HepG2 (cell line): Measurements from ENCODE around the gene HECTD4. TPM values are rescaled to one million over a fixed set of nuclear protein-coding genes. Genes with fewer than 3 reads are reported as not detected.

Source experiments
- ADNP ChIP-seq: sonication (generic); formaldehyde crosslinking; IDR thresholded peaks from 2 replicates; pipeline ENCODE4 v1.4.0; 2020; ENCODE audit warnings: missing genetic modification reagents
- AKAP8 ChIP-seq: sonication (generic); formaldehyde crosslinking; IDR thresholded peaks from 2 replicates; pipeline ENCODE4 v1.5.1; 2020; ENCODE audit warnings: mild to moderate bottlenecking, missing genetic modification reagents
- ATF6 ChIP-seq: sonication (generic); formaldehyde crosslinking; conservative IDR thresholded peaks from 2 replicates; pipeline ENCODE4 v1.4.0; 2020; ENCODE audit warnings: missing genetic modification reagents
- BRCA1 ChIP-seq: sonication (generic); formaldehyde crosslinking; IDR thresholded peaks from 2 replicates; pipeline ENCODE4 v1.4.0; 2020; ENCODE audit warnings: missing genetic modification reagents
- CHCHD3 ChIP-seq: sonication (generic); formaldehyde crosslinking; IDR thresholded peaks from 2 replicates; pipeline ENCODE4 v1.8.0; 2022; ENCODE audit warnings: mild to moderate bottlenecking, missing genetic modification reagents, moderate library complexity
- EZH2 ChIP-seq: conservative IDR thresholded peaks from 2 replicates; pipeline ENCODE4 v1.6.1; 2012; ENCODE audit warnings: mild to moderate bottlenecking, low read depth, low read length, moderate library complexity
- HIVEP1 ChIP-seq: sonication (generic); formaldehyde crosslinking; IDR thresholded peaks from 2 replicates; pipeline ENCODE4 v1.4.0; 2020; ENCODE audit warnings: mild to moderate bottlenecking, missing genetic modification reagents
- ISX ChIP-seq: sonication (generic); formaldehyde crosslinking; conservative IDR thresholded peaks from 2 replicates; pipeline ENCODE4 v1.5.0; 2020; ENCODE audit warnings: missing genetic modification reagents
- JDP2 ChIP-seq: sonication (generic); formaldehyde crosslinking; IDR thresholded peaks from 2 replicates; pipeline ENCODE4 v1.8.1; 2022; ENCODE audit warnings: missing genetic modification reagents, borderline replicate concordance
- LCORL ChIP-seq, 2 experiments: fragments of 450-650 bp in 1 of 2; sonication (generic) in 1 of 2; formaldehyde crosslinking in 1 of 2; IDR thresholded peaks; 2 replicates each; pipeline versions ENCODE4 v1.5.0 to v1.6.1; 2017 to 2020; ENCODE audit warnings: antibody characterized with exemption in 1 of 2, missing genetic modification reagents in 1 of 2
- NFIC ChIP-seq: IDR thresholded peaks from 2 replicates; pipeline ENCODE4 v1.6.1; 2012; ENCODE audit warnings: mild to moderate bottlenecking, low read length, inconsistent platforms
- PLRG1 ChIP-seq: fragments of 450-650 bp; conservative IDR thresholded peaks from 2 replicates; pipeline ENCODE4 v1.6.1; 2016
- RARA ChIP-seq: IDR thresholded peaks from 2 replicates; pipeline ENCODE4 v1.6.1; 2016; ENCODE audit warnings: missing genetic modification reagents, missing compliant biosample characterization
- RFXAP ChIP-seq: sonication (generic); formaldehyde crosslinking; IDR thresholded peaks from 2 replicates; pipeline ENCODE4 v1.4.0; 2020; ENCODE audit warnings: missing genetic modification reagents, borderline replicate concordance
- SIN3A ChIP-seq: IDR thresholded peaks from 2 replicates; pipeline ENCODE4 v1.6.1; 2011; ENCODE audit warnings: low read depth, mild to moderate bottlenecking, control low read depth, low read length, borderline replicate concordance
- ZFP36 ChIP-seq: fragments of 150-350 bp; IDR thresholded peaks from 2 replicates; pipeline ENCODE4 v1.6.1; 2018; ENCODE audit warnings: borderline replicate concordance, low read length, low read depth; ENCODE audit not compliant: partially characterized antibody
- ZIK1 ChIP-seq: sonication (generic); formaldehyde crosslinking; IDR thresholded peaks from 2 replicates; pipeline ENCODE4 v1.5.0; 2020; ENCODE audit warnings: mild to moderate bottlenecking, low read depth, missing genetic modification reagents, borderline replicate concordance
- ZNF343 ChIP-seq: sonication (generic); formaldehyde crosslinking; IDR thresholded peaks from 2 replicates; pipeline ENCODE4 v1.4.0; 2020; ENCODE audit warnings: mild to moderate bottlenecking, missing genetic modification reagents
- ZNF546 ChIP-seq: sonication (generic); formaldehyde crosslinking; conservative IDR thresholded peaks from 2 replicates; pipeline ENCODE4 v1.8.1; 2023; ENCODE audit warnings: mild to moderate bottlenecking, missing genetic modification reagents
- ZNF577 ChIP-seq: sonication (generic); formaldehyde crosslinking; IDR thresholded peaks from 2 replicates; pipeline ENCODE4 v1.4.0; 2020; ENCODE audit warnings: mild to moderate bottlenecking, low read depth, missing genetic modification reagents, borderline replicate concordance
- polyA plus RNA-seq, 8 experiments: library from polyadenylated mRNA; depleted of rRNA in 3 of 8; stranded (reverse) in 7 of 8; unstranded in 1 of 8; fragments of >200 nt; fragmentation: Illumina TruSeq in 4 of 8; extraction: Trizol in 4 of 8; gene quantifications; 2 replicates each; pipeline versions ENCODE4 v1.2.1 to v1.2.3, GENCODE V29; 2011 to 2016; ENCODE audit warnings: low read depth in 4 of 8, missing spikeins in 1 of 8, mixed read lengths in 1 of 8; ENCODE audit not compliant: insufficient read depth in 1 of 8
- total RNA-seq, 5 experiments: library from RNA; depleted of rRNA; stranded (reverse); fragments of >200 nt; fragmentation: Illumina TruSeq; extraction: Trizol; gene quantifications; 2 replicates each; pipeline ENCODE4 v1.2.3, GENCODE V29; 2016; ENCODE audit warnings: low read depth in 1 of 5
- TF ChIP-seq, protein P1 (sequence below): sonication (generic); formaldehyde crosslinking; IDR thresholded peaks from 2 replicates; pipeline ENCODE4 v1.4.0; 2020; ENCODE audit warnings: missing genetic modification reagents; ENCODE audit errors: not compliant biosample characterization
- TF ChIP-seq, protein P2 (sequence below): fragments of 450-650 bp; IDR thresholded peaks from 2 replicates; pipeline ENCODE4 v1.6.1; 2017; ENCODE audit warnings: mild to moderate bottlenecking
- TF ChIP-seq, protein P3 (sequence below): sonication (generic); formaldehyde crosslinking; conservative IDR thresholded peaks from 2 replicates; pipeline ENCODE4 v1.5.0; 2020; ENCODE audit warnings: missing genetic modification reagents

The HECTD4 gene
- total and polyA plus RNA-seq, 2 of the 13 experiments (the other 11 are each of a cell fraction or from before 2014, with no cell fraction given) = 9.0 to 11.4 TPM

- no peak; the same call in 1 of the 2 replicates for TF ChIP-seq ISX (CRISPR knock-in tag)
- TF ChIP-seq ZIK1 = peak; percentile 80; the same call in 1 of the 2 replicates
- TF ChIP-seq LCORL (IDR thresholded peaks at IDR 0.05) = no peak
- 0 out of 2 replicates have a peak, but pooled peaks have one; percentile 38 for TF ChIP-seq LCORL (CRISPR knock-in tag; IDR thresholded peaks at IDR 0.05)
- no peak; the same call in 1 of the 2 replicates for TF ChIP-seq ZNF546 (CRISPR knock-in tag)
- TF ChIP-seq ADNP (CRISPR knock-in tag) = no peak
- TF ChIP-seq, protein P1, sequence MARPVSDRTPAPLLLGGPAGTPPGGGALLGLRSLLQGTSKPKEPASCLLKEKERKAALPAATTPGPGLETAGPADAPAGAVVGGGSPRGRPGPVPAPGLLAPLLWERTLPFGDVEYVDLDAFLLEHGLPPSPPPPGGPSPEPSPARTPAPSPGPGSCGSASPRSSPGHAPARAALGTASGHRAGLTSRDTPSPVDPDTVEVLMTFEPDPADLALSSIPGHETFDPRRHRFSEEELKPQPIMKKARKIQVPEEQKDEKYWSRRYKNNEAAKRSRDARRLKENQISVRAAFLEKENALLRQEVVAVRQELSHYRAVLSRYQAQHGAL (CRISPR knock-in tag) = peak; percentile 74
- no peak for TF ChIP-seq JDP2
- no peak for TF ChIP-seq AKAP8 (CRISPR knock-in tag)
- peak; percentile 95 for TF ChIP-seq ZNF343 (CRISPR knock-in tag)
- no peak for TF ChIP-seq EZH2
- TF ChIP-seq ATF6 (CRISPR knock-in tag) = no peak
- no peak for TF ChIP-seq ZFP36
- no peak for TF ChIP-seq NFIC
- no peak; the same call in 1 of the 2 replicates for TF ChIP-seq RARA (CRISPR knock-in tag)
- peak; percentile 85; the same call in 1 of the 2 replicates for TF ChIP-seq SIN3A
- TF ChIP-seq, protein P2, sequence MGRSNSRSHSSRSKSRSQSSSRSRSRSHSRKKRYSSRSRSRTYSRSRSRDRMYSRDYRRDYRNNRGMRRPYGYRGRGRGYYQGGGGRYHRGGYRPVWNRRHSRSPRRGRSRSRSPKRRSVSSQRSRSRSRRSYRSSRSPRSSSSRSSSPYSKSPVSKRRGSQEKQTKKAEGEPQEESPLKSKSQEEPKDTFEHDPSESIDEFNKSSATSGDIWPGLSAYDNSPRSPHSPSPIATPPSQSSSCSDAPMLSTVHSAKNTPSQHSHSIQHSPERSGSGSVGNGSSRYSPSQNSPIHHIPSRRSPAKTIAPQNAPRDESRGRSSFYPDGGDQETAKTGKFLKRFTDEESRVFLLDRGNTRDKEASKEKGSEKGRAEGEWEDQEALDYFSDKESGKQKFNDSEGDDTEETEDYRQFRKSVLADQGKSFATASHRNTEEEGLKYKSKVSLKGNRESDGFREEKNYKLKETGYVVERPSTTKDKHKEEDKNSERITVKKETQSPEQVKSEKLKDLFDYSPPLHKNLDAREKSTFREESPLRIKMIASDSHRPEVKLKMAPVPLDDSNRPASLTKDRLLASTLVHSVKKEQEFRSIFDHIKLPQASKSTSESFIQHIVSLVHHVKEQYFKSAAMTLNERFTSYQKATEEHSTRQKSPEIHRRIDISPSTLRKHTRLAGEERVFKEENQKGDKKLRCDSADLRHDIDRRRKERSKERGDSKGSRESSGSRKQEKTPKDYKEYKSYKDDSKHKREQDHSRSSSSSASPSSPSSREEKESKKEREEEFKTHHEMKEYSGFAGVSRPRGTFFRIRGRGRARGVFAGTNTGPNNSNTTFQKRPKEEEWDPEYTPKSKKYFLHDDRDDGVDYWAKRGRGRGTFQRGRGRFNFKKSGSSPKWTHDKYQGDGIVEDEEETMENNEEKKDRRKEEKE = no peak
- TF ChIP-seq RFXAP (CRISPR knock-in tag) = no peak
- TF ChIP-seq, protein P3, sequence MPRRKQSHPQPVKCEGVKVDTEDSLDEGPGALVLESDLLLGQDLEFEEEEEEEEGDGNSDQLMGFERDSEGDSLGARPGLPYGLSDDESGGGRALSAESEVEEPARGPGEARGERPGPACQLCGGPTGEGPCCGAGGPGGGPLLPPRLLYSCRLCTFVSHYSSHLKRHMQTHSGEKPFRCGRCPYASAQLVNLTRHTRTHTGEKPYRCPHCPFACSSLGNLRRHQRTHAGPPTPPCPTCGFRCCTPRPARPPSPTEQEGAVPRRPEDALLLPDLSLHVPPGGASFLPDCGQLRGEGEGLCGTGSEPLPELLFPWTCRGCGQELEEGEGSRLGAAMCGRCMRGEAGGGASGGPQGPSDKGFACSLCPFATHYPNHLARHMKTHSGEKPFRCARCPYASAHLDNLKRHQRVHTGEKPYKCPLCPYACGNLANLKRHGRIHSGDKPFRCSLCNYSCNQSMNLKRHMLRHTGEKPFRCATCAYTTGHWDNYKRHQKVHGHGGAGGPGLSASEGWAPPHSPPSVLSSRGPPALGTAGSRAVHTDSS = no peak
- TF ChIP-seq PLRG1 = no peak
- TF ChIP-seq ZNF577 = no peak
- TF ChIP-seq CHCHD3 (CRISPR knock-in tag) = no peak; the same call in 1 of the 2 replicates
- no peak for TF ChIP-seq HIVEP1 (CRISPR knock-in tag)
- no peak for TF ChIP-seq BRCA1 (CRISPR knock-in tag)
These were observed 36.5 kb upstream of the HECTD4 start, which contains the start of gene PTPN11 (continued) for GRCh38 chr12:112418608-112419296.
